Neural cell (in vitro differentiated cells): ENCODE data around the gene DHRS3. TPM values are rescaled to one million over a fixed set of nuclear protein-coding genes. Genes with fewer than 3 reads are reported as not detected.

Experiments
- H2AFZ ChIP-seq: fragments of 200-600, 300-800 bp; sonication (generic), shearing (Covaris generic); 2 replicates; pipeline ENCODE4 v1.6.0; 2014; ENCODE audit warnings: low read depth, mild to moderate bottlenecking, antibody characterized with exemption, low read length, moderate library complexity
- H3F3A ChIP-seq: fragments of 200-600 bp; shearing (Covaris generic); 2 replicates; pipeline ENCODE4 v1.6.1; 2016; ENCODE audit warnings: mild to moderate bottlenecking, moderate library complexity, mixed read lengths, antibody characterized with exemption, low read length; ENCODE audit not compliant: insufficient read depth, poor library complexity, severe bottlenecking
- H3K27ac ChIP-seq: fragments of 200-600, 300-800 bp; sonication (generic), shearing (Covaris generic); 2 replicates; pipeline ENCODE4 v1.5.1; 2014; ENCODE audit warnings: mild to moderate bottlenecking, low read length, moderate library complexity
- H3K27me3 ChIP-seq: fragments of 300-800, 200-600 bp; sonication (generic), shearing (Covaris generic); 2 replicates; pipeline ENCODE4 v1.6.0; 2014; ENCODE audit warnings: mild to moderate bottlenecking, low read depth, low read length, moderate library complexity; ENCODE audit not compliant: insufficient read depth
- H3K36me3 ChIP-seq: fragments of 300-800, 200-600 bp; sonication (generic), shearing (Covaris generic); 2 replicates; pipeline ENCODE4 v1.5.1; 2014; ENCODE audit warnings: mild to moderate bottlenecking, antibody characterized with exemption, low read length, moderate library complexity; ENCODE audit not compliant: insufficient read depth
- H3K4me2 ChIP-seq: fragments of 300-800, 200-600 bp; sonication (generic), shearing (Covaris generic); 2 replicates; pipeline ENCODE4 v1.6.0; 2014; ENCODE audit warnings: mild to moderate bottlenecking, low read length
- H3K4me3 ChIP-seq: fragments of 300-800, 200-600 bp; sonication (generic), shearing (Covaris generic); 2 replicates; pipeline ENCODE4 v1.5.1; 2014; ENCODE audit warnings: mild to moderate bottlenecking, low read length, moderate library complexity
- H3K79me2 ChIP-seq: fragments of 200-600 bp; shearing (Covaris generic); replicated peaks from 2 replicates; pipeline ENCODE4 v1.6.0; 2014; ENCODE audit warnings: mild to moderate bottlenecking, low read length, moderate library complexity; ENCODE audit not compliant: insufficient read depth
- H3K9ac ChIP-seq: fragments of 300-800, 200-600 bp; sonication (generic), shearing (Covaris generic); 2 replicates; pipeline ENCODE4 v1.6.1; 2016; ENCODE audit warnings: mild to moderate bottlenecking, low read length, mixed read lengths
- H3K9me2 ChIP-seq: fragments of 200-600 bp; shearing (Covaris generic); 2 replicates; pipeline ENCODE4 v1.6.1; 2016; ENCODE audit warnings: mild to moderate bottlenecking, low read length, mixed read lengths; ENCODE audit not compliant: insufficient read depth
- H3K9me3 ChIP-seq: fragments of 200-600, 300-800 bp; sonication (generic), shearing (Covaris generic); 2 replicates; pipeline ENCODE4 v1.6.1; 2016; ENCODE audit warnings: mild to moderate bottlenecking, mixed run types, low read length, moderate library complexity, mixed read lengths
- H4K20me1 ChIP-seq: fragments of 200-600 bp; shearing (Covaris generic); 2 replicates; pipeline ENCODE4 v1.6.1; 2016; ENCODE audit warnings: mild to moderate bottlenecking, mixed run types; ENCODE audit not compliant: insufficient read depth
- EP300 ChIP-seq: fragments of 450-650 bp; conservative IDR thresholded peaks from 2 replicates; pipeline ENCODE4 v1.6.1; 2014; ENCODE audit warnings: antibody characterized with exemption, mild to moderate bottlenecking, moderate library complexity; ENCODE audit not compliant: poor library complexity, severe bottlenecking
- EZH2 ChIP-seq: fragments of 200-600, 300-800 bp; shearing (Covaris generic), sonication (generic); IDR thresholded peaks from 2 replicates; pipeline ENCODE4 v1.6.1; 2014; ENCODE audit warnings: antibody characterized with exemption, low read length, borderline replicate concordance, mild to moderate bottlenecking; ENCODE audit not compliant: insufficient read depth, poor library complexity, severe bottlenecking
- MXI1 ChIP-seq: fragments of 450-650 bp; conservative IDR thresholded peaks from 2 replicates; pipeline ENCODE4 v1.6.1; 2014; ENCODE audit warnings: antibody characterized with exemption, mild to moderate bottlenecking; ENCODE audit not compliant: poor library complexity, severe bottlenecking
- POLR2AphosphoS5 ChIP-seq: IDR thresholded peaks from 2 replicates; pipeline ENCODE4 v1.6.1; 2012
- RAD21 ChIP-seq: fragments of 450-650 bp; conservative IDR thresholded peaks from 2 replicates; pipeline ENCODE4 v1.6.1; 2014; ENCODE audit warnings: antibody characterized with exemption, mild to moderate bottlenecking, moderate library complexity
- SMC3 ChIP-seq: fragments of 450-650 bp; conservative IDR thresholded peaks from 2 replicates; pipeline ENCODE4 v1.6.1; 2014; ENCODE audit warnings: antibody characterized with exemption, mild to moderate bottlenecking, moderate library complexity; ENCODE audit not compliant: poor library complexity
- TAF1 ChIP-seq: IDR thresholded peaks from 2 replicates; pipeline ENCODE4 v1.6.1; 2012; ENCODE audit warnings: low read depth
- polyA minus RNA-seq: library from RNA; depleted of rRNA, polyadenylated mRNA; stranded (reverse); fragments of >200 nt; gene quantifications from 2 replicates; pipeline ENCODE4 v1.2.3, GENCODE V29; 2014
- polyA plus RNA-seq: library from polyadenylated mRNA; depleted of rRNA; stranded (reverse); fragments of >200 nt; gene quantifications from 2 replicates; pipeline ENCODE4 v1.2.3, GENCODE V29; 2014
- TF ChIP-seq, protein P1 (sequence below): fragments of 450-650 bp; IDR thresholded peaks from 2 replicates; pipeline ENCODE4 v1.5.1; 2014; ENCODE audit warnings: antibody characterized with exemption, mild to moderate bottlenecking, moderate library complexity; ENCODE audit not compliant: poor library complexity, severe bottlenecking
- TF ChIP-seq, protein P2 (sequence below): IDR thresholded peaks from 2 replicates; pipeline ENCODE4 v1.6.1; 2012; ENCODE audit warnings: borderline replicate concordance

DHRS3 gene, protein sequence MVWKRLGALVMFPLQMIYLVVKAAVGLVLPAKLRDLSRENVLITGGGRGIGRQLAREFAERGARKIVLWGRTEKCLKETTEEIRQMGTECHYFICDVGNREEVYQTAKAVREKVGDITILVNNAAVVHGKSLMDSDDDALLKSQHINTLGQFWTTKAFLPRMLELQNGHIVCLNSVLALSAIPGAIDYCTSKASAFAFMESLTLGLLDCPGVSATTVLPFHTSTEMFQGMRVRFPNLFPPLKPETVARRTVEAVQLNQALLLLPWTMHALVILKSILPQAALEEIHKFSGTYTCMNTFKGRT
- polyA plus RNA-seq: 0.22 TPM in 1 of 2 replicates, not detected in the other
- polyA minus RNA-seq: 0.69 TPM in 1 of 2 replicates, not detected in the other

DNA sequence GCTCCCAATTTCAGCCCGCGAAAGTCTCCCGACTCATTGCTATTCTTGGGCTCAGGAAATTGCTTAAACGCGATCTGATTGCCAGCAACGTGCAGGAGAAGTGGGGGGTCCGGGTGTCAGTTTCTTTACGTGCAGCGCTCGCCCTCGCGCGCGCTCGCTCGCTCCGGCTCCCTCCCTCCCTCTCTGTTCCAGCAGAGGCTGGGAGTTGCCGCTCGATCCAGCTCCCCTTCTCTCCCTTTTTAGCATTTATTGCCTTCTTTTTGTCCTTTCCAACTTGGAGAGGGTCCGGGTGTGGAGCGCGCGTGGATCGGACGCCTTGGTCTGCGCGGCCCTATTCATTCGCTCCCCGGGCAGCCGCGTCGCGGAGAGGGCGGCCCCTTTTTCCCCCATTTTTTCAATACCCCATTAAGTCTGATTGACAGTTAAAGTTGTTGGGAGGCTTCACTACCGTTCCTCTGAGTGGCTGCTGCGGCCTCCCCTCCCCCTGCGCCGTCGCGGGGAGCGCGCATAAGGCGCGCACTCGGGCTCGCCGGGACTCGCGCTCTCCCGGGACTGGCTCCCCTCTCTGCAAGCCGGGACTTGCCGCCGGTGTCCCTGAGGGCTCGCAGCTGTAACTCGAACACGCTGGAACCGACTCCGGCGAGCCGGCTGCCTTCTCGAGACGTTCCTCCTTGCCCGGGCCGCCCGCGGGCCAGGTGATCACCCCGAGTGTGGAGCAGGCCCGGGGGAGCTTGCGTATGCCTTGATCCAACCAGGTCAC lies at the start of gene DHRS3:
TSS of gene DHRS3 (minus strand) at position 310 of the 760 bp plus-strand sequence. CDS start 862 bp downstream, outside the sequence.
- no peaks in the 10 kb centered on the region for H3K36me3 ChIP-seq
- no peaks in the 10 kb centered on the region for H4K20me1 ChIP-seq
- peak within 1 kb of the TSS; percentile 43 for H2AFZ ChIP-seq
- no peak within 1 kb of the TSS for H3K27ac ChIP-seq
- H3F3A ChIP-seq: peaks cover 3% of the 10 kb centered on the region
- no peaks in the 10 kb centered on the region for H3K9me2 ChIP-seq
- TF ChIP-seq POLR2AphosphoS5 (peak; percentile 9), TAF1 (no peak), RAD21 (no peak), MXI1 (peak; percentile 66), EP300 (no peak), EZH2 (no peak), SMC3 (no peak)
- TF ChIP-seq, protein P1, sequence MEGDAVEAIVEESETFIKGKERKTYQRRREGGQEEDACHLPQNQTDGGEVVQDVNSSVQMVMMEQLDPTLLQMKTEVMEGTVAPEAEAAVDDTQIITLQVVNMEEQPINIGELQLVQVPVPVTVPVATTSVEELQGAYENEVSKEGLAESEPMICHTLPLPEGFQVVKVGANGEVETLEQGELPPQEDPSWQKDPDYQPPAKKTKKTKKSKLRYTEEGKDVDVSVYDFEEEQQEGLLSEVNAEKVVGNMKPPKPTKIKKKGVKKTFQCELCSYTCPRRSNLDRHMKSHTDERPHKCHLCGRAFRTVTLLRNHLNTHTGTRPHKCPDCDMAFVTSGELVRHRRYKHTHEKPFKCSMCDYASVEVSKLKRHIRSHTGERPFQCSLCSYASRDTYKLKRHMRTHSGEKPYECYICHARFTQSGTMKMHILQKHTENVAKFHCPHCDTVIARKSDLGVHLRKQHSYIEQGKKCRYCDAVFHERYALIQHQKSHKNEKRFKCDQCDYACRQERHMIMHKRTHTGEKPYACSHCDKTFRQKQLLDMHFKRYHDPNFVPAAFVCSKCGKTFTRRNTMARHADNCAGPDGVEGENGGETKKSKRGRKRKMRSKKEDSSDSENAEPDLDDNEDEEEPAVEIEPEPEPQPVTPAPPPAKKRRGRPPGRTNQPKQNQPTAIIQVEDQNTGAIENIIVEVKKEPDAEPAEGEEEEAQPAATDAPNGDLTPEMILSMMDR: no peak
- TF ChIP-seq, protein P2, sequence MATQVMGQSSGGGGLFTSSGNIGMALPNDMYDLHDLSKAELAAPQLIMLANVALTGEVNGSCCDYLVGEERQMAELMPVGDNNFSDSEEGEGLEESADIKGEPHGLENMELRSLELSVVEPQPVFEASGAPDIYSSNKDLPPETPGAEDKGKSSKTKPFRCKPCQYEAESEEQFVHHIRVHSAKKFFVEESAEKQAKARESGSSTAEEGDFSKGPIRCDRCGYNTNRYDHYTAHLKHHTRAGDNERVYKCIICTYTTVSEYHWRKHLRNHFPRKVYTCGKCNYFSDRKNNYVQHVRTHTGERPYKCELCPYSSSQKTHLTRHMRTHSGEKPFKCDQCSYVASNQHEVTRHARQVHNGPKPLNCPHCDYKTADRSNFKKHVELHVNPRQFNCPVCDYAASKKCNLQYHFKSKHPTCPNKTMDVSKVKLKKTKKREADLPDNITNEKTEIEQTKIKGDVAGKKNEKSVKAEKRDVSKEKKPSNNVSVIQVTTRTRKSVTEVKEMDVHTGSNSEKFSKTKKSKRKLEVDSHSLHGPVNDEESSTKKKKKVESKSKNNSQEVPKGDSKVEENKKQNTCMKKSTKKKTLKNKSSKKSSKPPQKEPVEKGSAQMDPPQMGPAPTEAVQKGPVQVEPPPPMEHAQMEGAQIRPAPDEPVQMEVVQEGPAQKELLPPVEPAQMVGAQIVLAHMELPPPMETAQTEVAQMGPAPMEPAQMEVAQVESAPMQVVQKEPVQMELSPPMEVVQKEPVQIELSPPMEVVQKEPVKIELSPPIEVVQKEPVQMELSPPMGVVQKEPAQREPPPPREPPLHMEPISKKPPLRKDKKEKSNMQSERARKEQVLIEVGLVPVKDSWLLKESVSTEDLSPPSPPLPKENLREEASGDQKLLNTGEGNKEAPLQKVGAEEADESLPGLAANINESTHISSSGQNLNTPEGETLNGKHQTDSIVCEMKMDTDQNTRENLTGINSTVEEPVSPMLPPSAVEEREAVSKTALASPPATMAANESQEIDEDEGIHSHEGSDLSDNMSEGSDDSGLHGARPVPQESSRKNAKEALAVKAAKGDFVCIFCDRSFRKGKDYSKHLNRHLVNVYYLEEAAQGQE: no peak
- peak within 1 kb of the TSS; percentile 48 for H3K9ac ChIP-seq
- peak within 1 kb of the TSS; percentile 42 for H3K4me2 ChIP-seq
- H3K79me2 ChIP-seq: no peaks in the 10 kb centered on the region
- H3K4me3 ChIP-seq: peak within 1 kb of the TSS; percentile 82
- H3K27me3 ChIP-seq: peaks cover 51% of the 10 kb centered on the region
- H3K9me3 ChIP-seq: no peaks in the 10 kb centered on the region

DNA sequence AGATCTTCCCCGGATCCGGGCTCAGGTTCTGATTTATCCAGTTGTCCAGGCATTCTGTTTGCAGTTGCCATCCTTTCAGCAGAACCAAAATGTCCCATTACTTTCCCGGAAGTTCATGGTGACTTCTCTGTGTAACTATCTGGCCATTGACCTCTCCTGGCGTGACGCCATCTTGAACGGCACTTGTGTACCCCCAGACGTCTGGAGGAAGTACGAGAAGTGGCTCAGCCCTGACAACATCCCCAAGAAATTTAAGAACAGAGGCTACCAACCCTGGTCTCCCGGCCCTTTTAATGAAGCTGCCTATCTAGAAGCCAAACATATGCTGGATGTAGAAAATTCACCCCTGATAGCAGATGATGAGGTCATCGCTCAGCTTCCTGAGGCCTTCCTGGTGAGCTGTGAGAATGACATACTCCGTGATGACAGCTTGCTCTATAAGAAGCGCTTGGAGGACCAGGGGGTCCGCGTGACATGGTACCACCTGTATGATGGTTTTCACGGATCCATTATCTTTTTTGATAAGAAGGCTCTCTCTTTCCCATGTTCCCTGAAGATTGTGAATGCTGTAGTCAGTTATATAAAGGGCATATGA lies 48.2 kb upstream of the DHRS3 start:
- no peaks in the 10 kb centered on the region for H3K27me3 ChIP-seq
- no peaks in the 10 kb centered on the region for H4K20me1 ChIP-seq
- no peaks in the 10 kb centered on the region for H3K36me3 ChIP-seq
- H3K9me2 ChIP-seq: no peaks in the 10 kb centered on the region
- H3F3A ChIP-seq: no peaks in the 10 kb centered on the region
- no peaks in the 10 kb centered on the region for H3K9me3 ChIP-seq
- TF ChIP-seq MXI1 (no peak), EZH2 (no peak), TAF1 (no peak), RAD21 (no peak), SMC3 (no peak), POLR2AphosphoS5 (no peak), EP300 (no peak)
- TF ChIP-seq, protein P2: no peak
- TF ChIP-seq, protein P1: no peak
- H3K4me3 ChIP-seq: no peak overlapping the region
- H3K9ac ChIP-seq: no peak overlapping the region
- no peaks in the 10 kb centered on the region for H3K79me2 ChIP-seq
- no peak overlapping the region for H3K27ac ChIP-seq
- no peak overlapping the region for H3K4me2 ChIP-seq
- no peak overlapping the region for H2AFZ ChIP-seq
